ENCODE results near the gene TTC34.

DNA sequence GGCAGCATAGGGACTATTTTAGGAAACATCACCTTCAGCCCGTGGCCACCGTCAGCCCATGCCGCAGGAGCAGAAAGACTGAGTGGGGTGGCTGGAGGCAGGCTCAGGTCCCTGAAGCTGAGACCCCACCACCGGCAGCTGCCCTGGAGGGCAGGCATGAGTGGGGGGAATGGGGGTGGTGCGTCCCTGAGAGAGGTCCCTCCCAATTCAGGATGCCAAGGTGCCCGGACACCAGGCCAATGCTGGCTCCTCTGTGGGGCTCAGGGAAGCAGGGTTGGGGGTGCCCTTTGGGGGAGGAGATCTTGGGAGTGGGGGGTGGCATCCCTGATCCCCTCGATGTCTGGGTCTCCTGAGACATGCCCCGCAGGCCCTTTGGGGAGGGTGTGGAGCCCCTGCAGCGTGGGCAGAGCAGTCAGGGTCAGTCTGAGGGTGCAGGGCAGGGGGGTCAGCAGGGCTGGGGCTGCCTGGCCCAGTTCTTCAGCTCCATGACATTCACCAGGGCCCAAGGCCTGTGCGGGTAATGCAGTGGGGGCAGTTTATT, 998 bp upstream of the TTC34 start:
- TF ChIP-seq, protein P1, sequence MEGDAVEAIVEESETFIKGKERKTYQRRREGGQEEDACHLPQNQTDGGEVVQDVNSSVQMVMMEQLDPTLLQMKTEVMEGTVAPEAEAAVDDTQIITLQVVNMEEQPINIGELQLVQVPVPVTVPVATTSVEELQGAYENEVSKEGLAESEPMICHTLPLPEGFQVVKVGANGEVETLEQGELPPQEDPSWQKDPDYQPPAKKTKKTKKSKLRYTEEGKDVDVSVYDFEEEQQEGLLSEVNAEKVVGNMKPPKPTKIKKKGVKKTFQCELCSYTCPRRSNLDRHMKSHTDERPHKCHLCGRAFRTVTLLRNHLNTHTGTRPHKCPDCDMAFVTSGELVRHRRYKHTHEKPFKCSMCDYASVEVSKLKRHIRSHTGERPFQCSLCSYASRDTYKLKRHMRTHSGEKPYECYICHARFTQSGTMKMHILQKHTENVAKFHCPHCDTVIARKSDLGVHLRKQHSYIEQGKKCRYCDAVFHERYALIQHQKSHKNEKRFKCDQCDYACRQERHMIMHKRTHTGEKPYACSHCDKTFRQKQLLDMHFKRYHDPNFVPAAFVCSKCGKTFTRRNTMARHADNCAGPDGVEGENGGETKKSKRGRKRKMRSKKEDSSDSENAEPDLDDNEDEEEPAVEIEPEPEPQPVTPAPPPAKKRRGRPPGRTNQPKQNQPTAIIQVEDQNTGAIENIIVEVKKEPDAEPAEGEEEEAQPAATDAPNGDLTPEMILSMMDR (IDR thresholded peaks at IDR 0.05) = no peak
- TF ChIP-seq POLR2A (IDR thresholded peaks at IDR 0.05) = no peak

Data from esophagus squamous epithelium (tissue), 4 donors.